ENCODE results near the gene MATCAP1.

GRCh38 chr16:67156143-67156844, 27.5 kb downstream of the MATCAP1 start:
- TF ChIP-seq, protein P1, sequence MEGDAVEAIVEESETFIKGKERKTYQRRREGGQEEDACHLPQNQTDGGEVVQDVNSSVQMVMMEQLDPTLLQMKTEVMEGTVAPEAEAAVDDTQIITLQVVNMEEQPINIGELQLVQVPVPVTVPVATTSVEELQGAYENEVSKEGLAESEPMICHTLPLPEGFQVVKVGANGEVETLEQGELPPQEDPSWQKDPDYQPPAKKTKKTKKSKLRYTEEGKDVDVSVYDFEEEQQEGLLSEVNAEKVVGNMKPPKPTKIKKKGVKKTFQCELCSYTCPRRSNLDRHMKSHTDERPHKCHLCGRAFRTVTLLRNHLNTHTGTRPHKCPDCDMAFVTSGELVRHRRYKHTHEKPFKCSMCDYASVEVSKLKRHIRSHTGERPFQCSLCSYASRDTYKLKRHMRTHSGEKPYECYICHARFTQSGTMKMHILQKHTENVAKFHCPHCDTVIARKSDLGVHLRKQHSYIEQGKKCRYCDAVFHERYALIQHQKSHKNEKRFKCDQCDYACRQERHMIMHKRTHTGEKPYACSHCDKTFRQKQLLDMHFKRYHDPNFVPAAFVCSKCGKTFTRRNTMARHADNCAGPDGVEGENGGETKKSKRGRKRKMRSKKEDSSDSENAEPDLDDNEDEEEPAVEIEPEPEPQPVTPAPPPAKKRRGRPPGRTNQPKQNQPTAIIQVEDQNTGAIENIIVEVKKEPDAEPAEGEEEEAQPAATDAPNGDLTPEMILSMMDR (IDR thresholded peaks at IDR 0.05; ENCODE audit: low read length): 0 out of 2 replicates have a peak, but pooled peaks have one; percentile 12
- TF ChIP-seq EZH2 (IDR thresholded peaks at IDR 0.05; ENCODE audit: borderline replicate concordance, low read length): no peak

Measured in OCI-LY1 (cell line).